Small intestine (tissue), 7 donors: ENCODE measurements around the gene VAC14. TPM values are rescaled to one million over a fixed set of nuclear protein-coding genes. Genes with fewer than 3 reads are reported as not detected.
"Not testable (repeated sequence)": the region's sequence is repeated elsewhere in the genome, so short reads cannot be mapped to it uniquely, and the experiment has no call there.

Experiments
- DNase-seq, 2 donors: peaks; one replicate each; pipeline versions ENCODE4 v3.0.0 to v3.0.0-alpha.2; 2013
- FAIRE-seq: peaks from 2 replicates; lab custom pipeline; 2012; peaks lifted over from hg19 to GRCh38; lab: Jason Lieb, UNC
- H3K27ac ChIP-seq, 3 donors: one replicate each; pipeline ENCODE4 v1.5.1; 2013; ENCODE audit warnings: low read length in 2 of 3, mild to moderate bottlenecking in 2 of 3, control low read depth in 1 of 3, inconsistent platforms in 1 of 3, low read depth in 1 of 3, moderate library complexity in 1 of 3
- H3K27me3 ChIP-seq, 3 donors: one replicate each; pipeline ENCODE4 v1.6.1; 2013; ENCODE audit warnings: low read length in 3 of 3, inconsistent platforms in 1 of 3; ENCODE audit not compliant: control insufficient read depth in 3 of 3, insufficient read depth in 3 of 3
- H3K36me3 ChIP-seq, 3 donors: one replicate each; pipeline ENCODE4 v1.6.1; 2013; ENCODE audit warnings: low read length in 3 of 3, inconsistent platforms in 1 of 3, low read depth in 1 of 3, mild to moderate bottlenecking in 1 of 3, moderate library complexity in 1 of 3; ENCODE audit not compliant: control insufficient read depth in 3 of 3, insufficient read depth in 2 of 3
- H3K4me1 ChIP-seq, 3 donors: one replicate each; pipeline ENCODE4 v1.6.1; 2013; ENCODE audit warnings: low read length in 2 of 3, inconsistent platforms in 1 of 3, low read depth in 1 of 3, mild to moderate bottlenecking in 1 of 3, moderate library complexity in 1 of 3; ENCODE audit not compliant: control insufficient read depth in 3 of 3, insufficient read depth in 2 of 3
- H3K4me3 ChIP-seq, 3 donors: one replicate each; pipeline ENCODE4 v1.5.1; 2013; ENCODE audit warnings: low read length in 3 of 3, control low read depth in 1 of 3, inconsistent platforms in 1 of 3, low read depth in 1 of 3, mild to moderate bottlenecking in 1 of 3, moderate library complexity in 1 of 3
- H3K9me3 ChIP-seq, 2 donors: one replicate each; pipeline ENCODE4 v1.6.1; 2013; ENCODE audit warnings: low read depth in 1 of 2, low read length in 1 of 2; ENCODE audit not compliant: control insufficient read depth in 2 of 2, insufficient read depth in 1 of 2
- WGBS, 3 donors: extraction: QIAGEN DNeasy Blood & Tissue Kit; methylation state at CpG; one replicate each; pipeline ENCODE4 v1.1.7; 2013; 5-methylcytosine and 5-hydroxymethylcytosine counted together
- polyA plus RNA-seq, 4 donors: library from polyadenylated mRNA; stranded (reverse) in 3 of 4; unstranded in 1 of 4; fragments of 200-250 nt in 3 of 4; fragments of 120-200 nt in 1 of 4; gene quantifications; one replicate each; pipeline versions ENCODE4 v1.2.1 to v1.2.3, GENCODE V29; 2013
- donor health status: healthy with polysubstance abuse.
- donor health status: control.
- donor health status: control.
- donor health status: Bipolar disorder and iron deficiency.
- donor health status: healthy.

VAC14 gene
- polyA plus RNA-seq, 4 donors = 26.6 to 38.7 (median 32.0) TPM

DNA sequence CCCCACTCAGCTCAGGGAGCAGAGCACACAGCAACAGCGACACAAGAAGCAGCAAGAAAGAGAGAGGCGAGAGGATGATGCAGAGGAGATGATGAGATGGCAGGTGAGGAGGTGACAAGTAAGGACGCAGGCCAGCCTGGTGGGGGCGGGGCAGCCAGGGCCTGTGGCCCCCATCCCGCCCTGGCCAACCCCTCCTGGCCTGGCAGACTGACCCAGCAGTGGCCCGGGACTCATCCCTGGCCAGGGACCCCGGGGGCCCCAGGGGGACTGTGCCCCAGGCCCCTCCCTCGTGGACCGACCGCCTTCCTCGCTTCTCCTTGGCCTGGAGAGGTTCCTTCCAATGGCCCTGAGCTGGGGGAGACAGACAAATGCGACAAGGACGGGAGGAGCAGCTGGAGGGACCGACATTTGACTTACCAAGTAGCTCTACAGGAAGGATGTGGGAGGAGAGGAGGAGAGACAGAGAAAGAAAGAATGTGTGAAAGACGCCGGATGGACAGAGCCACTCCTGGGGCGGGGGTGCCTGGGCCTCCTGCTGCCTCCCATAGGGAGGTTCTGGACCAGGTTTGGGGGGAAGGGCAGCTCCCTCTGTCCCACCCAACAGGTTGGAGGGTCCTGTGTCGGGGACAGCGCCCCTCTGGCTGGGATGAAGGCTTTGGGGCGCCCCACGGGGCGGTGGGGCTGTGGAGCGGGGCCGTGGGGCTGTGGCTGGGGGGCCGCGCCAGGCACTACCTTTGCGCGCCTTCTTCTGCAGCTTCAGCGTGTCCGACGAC is 121.9 kb downstream of the VAC14 start:
- DNase-seq (no peak), FAIRE-seq (no peak)
- no peak overlapping the region for H3K4me3 ChIP-seq
- no peaks in the 10 kb centered on the region for H3K27me3 ChIP-seq
- H3K27ac ChIP-seq = no peak overlapping the region
- 84 to 92% (median 85%) methylated on average over 31 of the region's 31 CpGs for WGBS, 3 donors
- peaks cover 0 to 12% (median 0%) of the 10 kb centered on the region in 3 donors for H3K4me1 ChIP-seq
- H3K9me3 ChIP-seq = no peaks in the 10 kb centered on the region
- peaks cover 0 to 81% (median 7%) of the 10 kb centered on the region in 3 donors for H3K36me3 ChIP-seq

DNA sequence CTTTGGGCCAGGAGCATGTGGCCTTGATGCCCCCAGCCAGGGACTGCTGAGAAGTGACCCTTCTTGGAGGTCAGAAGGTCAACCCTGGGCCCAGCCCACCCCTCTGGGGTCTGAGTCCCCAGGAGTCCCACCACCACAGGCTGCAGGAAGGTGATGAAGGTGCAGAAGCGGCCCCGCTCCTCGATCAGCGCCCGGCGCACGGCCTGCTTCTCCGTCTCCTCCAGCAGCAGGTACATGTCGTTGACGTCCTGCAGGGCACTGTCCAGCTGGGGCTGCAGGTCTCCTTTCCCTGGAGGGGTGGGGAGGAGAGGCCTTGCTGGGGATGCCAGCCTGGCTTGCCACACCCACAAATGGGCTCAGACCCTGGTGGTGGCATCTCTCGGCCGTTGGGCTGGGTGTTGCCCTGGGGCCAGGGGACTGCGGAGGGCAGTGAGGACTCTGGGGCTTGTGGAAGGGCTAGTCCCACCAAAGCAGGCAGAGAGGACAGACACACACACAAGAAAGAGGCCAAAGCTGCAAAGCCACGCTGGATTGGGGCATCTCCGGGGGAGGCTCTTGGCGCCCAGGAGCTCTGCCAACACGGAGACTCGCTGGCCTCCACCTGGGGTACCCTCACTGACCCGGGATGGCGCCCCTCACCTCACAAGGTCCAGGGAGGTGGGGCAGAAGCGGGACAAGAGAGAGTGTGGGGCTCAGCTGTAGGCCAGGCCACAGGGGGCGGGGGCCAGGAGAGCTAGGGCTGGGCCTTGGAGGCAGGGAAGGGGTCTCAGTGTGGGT is 122.6 kb downstream of the VAC14 start:
- H3K27ac ChIP-seq = no peak overlapping the region
- WGBS, 3 donors = 89 to 96% (median 95%) methylated on average over 22 of the region's 22 CpGs
- DNase-seq (no peak), FAIRE-seq (no peak)
- peaks cover 0 to 76% (median 7%) of the 10 kb centered on the region in 3 donors for H3K36me3 ChIP-seq
- no peaks in the 10 kb centered on the region for H3K27me3 ChIP-seq
- peaks cover 0 to 12% (median 0%) of the 10 kb centered on the region in 3 donors for H3K4me1 ChIP-seq
- H3K9me3 ChIP-seq = no peaks in the 10 kb centered on the region
- H3K4me3 ChIP-seq = no peak overlapping the region

DNA sequence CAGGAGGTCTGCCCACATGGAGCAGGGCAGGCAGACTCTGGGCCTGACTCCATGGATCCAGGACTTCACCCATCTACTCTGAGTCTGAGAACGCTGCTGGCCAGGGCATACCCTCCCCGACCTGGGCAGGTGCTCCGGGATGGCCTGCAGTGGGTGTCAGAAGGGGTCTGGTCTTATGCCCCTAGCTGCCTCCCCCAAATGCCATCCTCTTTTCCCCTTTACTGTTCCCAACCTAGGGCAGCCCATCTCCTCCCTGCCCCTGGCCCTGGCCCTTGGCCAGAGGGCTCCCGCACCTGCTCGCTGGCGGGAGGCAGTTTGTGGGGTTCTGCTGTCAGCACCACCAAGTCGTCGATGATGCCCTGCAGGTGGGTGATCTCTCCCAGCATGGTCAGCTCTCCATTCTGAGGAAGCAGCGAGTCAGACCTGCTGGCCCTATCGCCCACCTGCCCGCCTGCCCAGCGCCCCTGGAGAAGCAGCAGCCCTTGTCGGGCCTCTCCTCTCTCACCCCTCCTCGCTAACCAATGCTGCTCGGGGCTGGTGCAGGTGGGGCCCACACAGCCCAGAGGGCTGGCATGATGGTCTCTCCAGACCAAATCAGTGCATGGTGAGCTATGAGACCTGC is 123.3 kb downstream of the VAC14 start:
- Histone ChIP-seq H3K4me1 (peaks cover 0 to 9% (median 0%) of the 10 kb centered on the region in 3 donors), H3K4me3 (no peak overlapping the region), H3K27me3 (no peaks in the 10 kb centered on the region), H3K36me3 (peaks cover 0 to 74% (median 7%) of the 10 kb centered on the region in 3 donors), H3K9me3 (no peaks in the 10 kb centered on the region), H3K27ac (no peak overlapping the region)
- DNase-seq (no peak), FAIRE-seq (no peak)
- 82 to 94% (median 91%) methylated on average over 14 to 15 of the region's 15 CpGs for WGBS, 3 donors

DNA sequence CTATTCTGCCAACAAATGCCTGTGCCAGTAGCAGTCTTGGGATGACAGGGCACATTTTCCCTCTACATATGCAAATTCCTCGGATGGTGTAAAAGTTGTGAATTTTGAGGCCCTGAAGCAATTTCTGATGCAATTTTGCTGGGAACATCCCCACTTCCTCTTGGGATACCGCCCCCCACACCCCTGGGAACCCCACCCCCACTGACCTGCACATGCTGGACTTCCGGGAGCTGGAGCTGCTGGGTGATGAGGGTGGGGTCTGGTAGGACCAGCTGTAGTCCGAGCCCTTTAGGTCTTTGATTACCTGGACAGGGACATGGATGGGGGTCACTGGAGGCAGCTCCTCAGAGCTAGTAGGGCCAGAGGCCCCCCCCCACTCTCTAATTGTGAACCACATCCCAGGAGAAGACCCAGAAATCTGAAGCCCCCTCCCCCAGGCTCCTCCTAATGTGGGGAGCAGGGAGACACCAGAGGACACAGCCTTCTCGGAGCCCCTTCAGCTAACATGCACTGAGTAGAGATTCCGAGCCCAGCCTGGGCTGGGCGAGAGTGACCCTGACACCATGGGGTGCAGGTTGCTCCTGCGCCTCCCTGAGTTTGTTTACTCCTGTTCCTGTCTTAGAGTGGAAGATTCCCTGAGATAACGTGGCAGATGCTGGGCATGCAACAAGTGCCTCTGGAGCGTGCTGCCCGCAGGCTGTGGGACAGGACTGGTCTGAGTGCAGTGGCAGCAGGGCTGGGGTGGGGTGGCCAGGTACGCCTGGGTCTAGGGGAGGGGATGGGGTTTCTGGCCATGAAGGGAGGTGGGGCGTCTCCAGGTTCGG is 124.1 kb downstream of the VAC14 start:
- Histone ChIP-seq H3K4me1 (peaks cover 0 to 4% (median 0%) of the 10 kb centered on the region in 3 donors), H3K36me3 (peaks cover 0 to 73% (median 7%) of the 10 kb centered on the region in 3 donors), H3K4me3 (no peak overlapping the region), H3K27ac (no peak overlapping the region), H3K9me3 (no peaks in the 10 kb centered on the region), H3K27me3 (no peaks in the 10 kb centered on the region)
- no peak for DNase-seq
- FAIRE-seq = no peak
- WGBS, 3 donors = 81 to 94% (median 89%) methylated on average over 13 to 14 of the region's 14 CpGs

DNA sequence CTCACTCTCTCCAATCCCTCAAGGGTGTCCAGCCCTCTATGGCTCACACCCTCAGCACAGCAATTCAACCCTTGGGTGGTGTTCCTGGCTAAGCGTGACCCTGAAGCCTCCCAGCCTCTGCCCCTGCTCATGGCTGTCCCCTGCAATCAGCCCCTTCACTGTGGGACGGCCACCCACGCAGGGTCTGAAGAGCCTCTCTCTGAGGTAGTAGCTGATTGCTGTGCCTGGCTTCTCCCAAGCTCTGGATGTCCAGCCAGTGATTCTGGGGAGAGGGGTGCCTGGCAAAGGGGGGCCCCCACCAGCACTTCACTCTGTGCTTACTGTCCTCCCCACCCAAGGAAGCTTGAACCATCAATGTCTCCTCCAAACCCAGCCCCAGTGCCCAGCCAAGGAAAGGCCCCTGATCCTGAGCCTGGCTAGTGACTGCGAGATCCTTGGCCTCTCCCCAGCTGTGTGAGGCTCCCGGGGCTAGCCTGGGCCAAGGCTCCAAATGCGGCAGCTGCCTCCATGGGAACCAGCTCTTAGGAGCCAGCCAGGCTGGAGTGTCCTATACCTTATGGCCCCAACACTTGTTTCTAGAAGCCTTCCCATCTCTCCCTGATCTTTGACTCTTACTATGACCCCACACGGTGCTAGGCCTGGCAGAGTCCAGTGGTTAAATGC is 125.0 kb downstream of the VAC14 start:
- DNase-seq (no peak), FAIRE-seq (no peak)
- Histone ChIP-seq H3K36me3 (peaks cover 0 to 72% (median 7%) of the 10 kb centered on the region in 3 donors), H3K9me3 (no peaks in the 10 kb centered on the region), H3K27ac (no peak overlapping the region), H3K4me3 (no peak overlapping the region), H3K27me3 (no peaks in the 10 kb centered on the region), H3K4me1 (peaks cover 0 to 4% (median 0%) of the 10 kb centered on the region in 3 donors)
- WGBS, 3 donors = 81 to 93% (median 82%) methylated on average over 7 of the region's 7 CpGs

DNA sequence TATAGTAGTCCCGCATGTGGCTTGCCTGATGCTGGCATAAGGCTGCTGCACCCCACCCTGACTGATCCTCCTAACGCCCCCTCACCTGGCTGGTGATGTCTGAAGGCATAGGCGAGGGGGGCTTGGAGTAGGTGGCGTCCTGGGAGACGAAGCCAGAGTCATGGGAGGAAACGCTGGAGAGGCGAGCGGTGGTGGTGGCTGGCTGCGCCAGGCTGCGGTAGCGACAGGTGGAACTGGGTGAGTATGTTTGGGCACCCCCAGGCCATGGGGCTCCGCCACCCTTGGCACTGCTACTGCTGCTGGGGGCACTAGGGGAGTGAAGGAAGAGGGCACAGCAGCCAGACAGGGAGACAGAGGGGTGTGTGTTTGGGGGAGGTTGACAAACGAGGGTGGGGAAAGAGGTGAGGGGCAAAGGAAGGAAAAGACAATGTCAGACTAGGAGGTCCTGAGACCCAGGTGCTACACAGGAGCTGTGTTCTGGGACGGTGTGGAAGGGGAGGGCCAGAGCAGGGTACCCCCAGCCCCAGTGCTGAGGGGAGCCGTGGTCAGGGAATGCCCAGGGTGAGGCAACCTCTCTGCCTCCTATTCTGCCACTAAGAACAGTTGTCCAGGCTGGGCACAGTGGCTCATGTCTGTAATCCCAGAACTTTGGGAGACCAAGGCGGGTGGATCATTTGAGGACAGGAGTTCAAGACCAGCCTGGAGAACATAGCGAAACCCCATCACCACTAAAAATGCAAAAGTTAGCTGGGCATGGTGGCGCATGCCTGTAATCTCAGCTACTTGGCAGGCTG is 126.5 kb downstream of the VAC14 start:
- no peak for DNase-seq
- Histone ChIP-seq H3K9me3 (no peaks in the 10 kb centered on the region), H3K27me3 (no peaks in the 10 kb centered on the region), H3K36me3 (peaks cover 0 to 68% (median 7%) of the 10 kb centered on the region in 3 donors), H3K27ac (no peak overlapping the region), H3K4me3 (no peak overlapping the region), H3K4me1 (no peaks in the 10 kb centered on the region)
- WGBS, 3 donors = 90 to 93% (median 92%) methylated on average over 18 of the region's 18 CpGs
- no peak for FAIRE-seq

DNA sequence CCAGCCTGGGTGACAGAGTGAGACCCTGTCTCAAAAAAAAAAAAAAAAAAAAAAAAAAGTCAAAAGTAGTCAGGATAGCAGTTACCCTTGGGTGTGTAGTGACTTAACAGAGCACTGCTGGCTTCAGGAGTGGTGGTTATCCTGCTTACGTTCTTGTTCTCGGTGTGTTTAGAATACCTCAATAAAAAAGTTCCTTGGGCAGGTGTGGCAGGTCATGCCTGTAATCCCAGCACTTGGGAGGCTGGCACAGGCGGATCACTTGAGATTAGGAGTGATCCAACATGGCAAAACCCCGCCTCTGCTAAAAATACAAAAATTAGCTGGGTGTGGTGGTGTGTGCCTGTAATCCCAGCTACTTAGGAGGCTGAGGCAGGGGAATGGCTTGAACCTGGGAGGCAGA is 130.0 kb downstream of the VAC14 start:
- H3K27me3 ChIP-seq, H3K27ac ChIP-seq, FAIRE-seq, H3K9me3 ChIP-seq, DNase-seq, H3K4me1 ChIP-seq, H3K4me3 ChIP-seq: not testable (repeated sequence)
- peaks cover 0 to 48% (median 4%) of the 10 kb centered on the region in 3 donors for H3K36me3 ChIP-seq
- WGBS, 3 donors = 94 to 96% (median 94%) methylated on average over 4 of the region's 4 CpGs
